ENCODE measurements around the gene TOR1AIP1. TPM values are rescaled to one million over a fixed set of nuclear protein-coding genes. Genes with fewer than 3 reads are reported as not detected.

TOR1AIP1 gene
- total RNA-seq, 2 experiments from 2014 or later: 54.6 to 56.5 TPM

DNA sequence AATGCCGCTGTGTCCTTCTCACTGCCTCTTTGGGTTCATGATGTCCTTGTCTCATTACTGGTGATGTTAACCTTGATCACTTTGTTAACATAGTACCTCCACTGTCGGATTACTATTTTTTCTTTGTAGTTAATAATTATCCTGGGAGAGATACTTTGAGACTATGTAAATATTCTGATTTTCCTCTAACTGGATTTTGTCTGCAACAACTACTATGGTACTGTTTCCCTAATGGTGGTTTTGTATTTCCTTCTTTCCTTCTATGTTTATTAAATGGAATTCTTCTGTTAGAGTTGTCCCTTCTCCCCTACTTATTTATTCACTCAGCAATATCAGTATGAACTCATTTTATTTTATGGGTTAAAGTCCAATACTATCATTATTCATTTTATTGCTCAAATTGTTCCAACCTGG is 8.6 kb upstream of the TOR1AIP1 start:
- no peaks in the 10 kb centered on the region for H3K9me3 Mint-ChIP-seq
- H3K36me3 Mint-ChIP-seq: peaks cover 7% of the 10 kb centered on the region
- DNase-seq: no peak
- no peak overlapping the region for H3K4me3 Mint-ChIP-seq
- peaks cover 41% of the 10 kb centered on the region for H3K4me1 Mint-ChIP-seq
- H3K27me3 Mint-ChIP-seq: no peaks in the 10 kb centered on the region
- H3K27ac Mint-ChIP-seq: no peak overlapping the region

DNA sequence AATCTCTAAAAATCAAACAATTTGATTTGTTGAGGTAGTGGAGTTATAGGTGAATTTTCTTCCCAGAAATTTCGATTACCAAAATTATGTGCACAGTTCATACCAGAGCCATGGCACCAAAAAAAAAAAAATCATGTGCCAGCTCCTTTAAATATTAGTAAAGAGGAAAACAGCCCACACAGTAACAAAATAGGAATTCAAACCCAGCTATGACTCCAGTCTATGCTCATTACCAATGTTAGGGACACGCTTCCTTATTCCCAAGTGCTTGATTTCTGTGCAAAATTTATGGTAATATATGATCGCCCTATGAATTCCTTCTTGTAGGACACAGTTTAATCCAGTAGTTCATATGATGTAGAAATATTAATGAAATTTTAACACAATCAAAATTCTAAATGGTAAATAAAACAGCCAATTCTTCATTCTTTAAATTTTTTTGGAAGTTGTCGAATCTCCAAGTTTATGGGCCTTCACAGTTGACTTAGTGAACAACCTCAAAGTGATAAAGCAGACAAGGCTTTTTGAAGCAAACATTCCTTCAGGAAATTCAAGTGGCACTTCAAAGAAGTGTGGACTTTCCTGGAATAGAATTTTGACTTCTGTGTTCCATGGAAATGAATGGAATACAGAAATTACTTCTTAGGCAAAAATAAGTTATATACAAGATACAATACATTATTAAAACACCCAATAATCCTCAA is 6.3 kb upstream of the TOR1AIP1 start:
- DNase-seq: no peak
- H3K9me3 Mint-ChIP-seq: no peaks in the 10 kb centered on the region
- H3K4me3 Mint-ChIP-seq: no peak overlapping the region
- peaks cover 52% of the 10 kb centered on the region for H3K4me1 Mint-ChIP-seq
- no peak overlapping the region for H3K27ac Mint-ChIP-seq
- no peaks in the 10 kb centered on the region for H3K27me3 Mint-ChIP-seq
- peaks cover 7% of the 10 kb centered on the region for H3K36me3 Mint-ChIP-seq

DNA sequence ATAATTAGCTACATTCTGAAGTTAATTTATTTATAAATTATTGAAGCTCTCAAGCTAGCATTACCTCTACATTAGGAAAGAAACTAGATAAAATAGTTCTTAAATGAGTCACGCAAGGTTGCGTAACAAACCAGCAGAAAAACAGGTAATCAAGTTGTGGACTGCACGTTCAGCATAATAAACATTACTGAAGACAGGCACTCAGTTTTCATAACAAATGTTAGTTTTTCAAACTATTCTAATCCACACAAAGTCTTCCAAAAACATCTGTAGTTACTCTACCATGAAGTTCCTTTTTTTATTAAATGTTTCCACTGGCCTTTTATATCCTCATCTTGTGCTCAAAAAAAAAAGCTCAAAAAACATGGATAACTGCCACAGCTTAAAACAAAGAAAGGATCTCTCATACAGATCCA is 5.8 kb upstream of the TOR1AIP1 start:
- no peaks in the 10 kb centered on the region for H3K9me3 Mint-ChIP-seq
- peak overlapping the region; percentile 89 for H3K4me3 Mint-ChIP-seq
- H3K27ac Mint-ChIP-seq: no peak overlapping the region
- no peaks in the 10 kb centered on the region for H3K27me3 Mint-ChIP-seq
- DNase-seq: no peak
- H3K36me3 Mint-ChIP-seq: peaks cover 7% of the 10 kb centered on the region
- peaks cover 53% of the 10 kb centered on the region for H3K4me1 Mint-ChIP-seq

DNA sequence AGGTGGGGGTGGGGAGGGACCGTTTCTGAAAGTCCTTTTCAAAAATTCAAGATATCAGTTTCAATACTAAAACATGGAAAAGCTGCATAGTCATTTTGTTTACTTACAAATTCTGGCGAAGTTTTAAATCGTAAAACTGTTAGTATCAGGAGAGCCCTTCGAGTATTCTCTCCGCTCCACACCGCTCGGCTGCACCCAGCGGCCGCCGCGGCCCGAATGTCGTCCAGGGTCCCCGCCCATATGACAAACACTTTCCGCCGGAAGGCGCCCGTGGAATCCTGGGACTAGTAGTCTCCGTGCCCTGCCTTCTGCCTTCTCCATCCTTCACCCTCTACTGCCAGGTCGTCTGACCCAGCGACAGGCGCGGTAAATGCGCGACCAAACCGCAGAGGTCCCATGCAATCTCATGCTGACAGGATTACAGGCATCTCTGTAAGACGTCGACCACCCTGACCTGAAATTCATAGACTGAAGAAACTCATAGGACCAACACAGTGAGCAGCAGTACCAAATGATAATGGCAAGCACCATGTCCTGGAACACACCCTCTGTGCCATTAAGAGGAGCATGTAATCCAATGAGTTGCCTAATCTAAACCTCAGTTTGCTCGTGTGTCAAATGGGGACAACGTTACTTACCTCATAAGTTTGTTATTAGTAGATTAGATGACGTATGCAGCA is 4.4 kb upstream of the TOR1AIP1 start, which contains the start of gene TOR1AIP2:
Gene TOR1AIP2 (minus strand): TSS at position 218 of the 680 bp plus-strand sequence. CDS start 25,138 bp downstream, outside the sequence.
- Mint-ChIP-seq H3K27ac (peak within 1 kb of the TSS; percentile 84), H3K4me1 (peaks cover 45% of the 10 kb centered on the region), H3K27me3 (no peaks in the 10 kb centered on the region)

DNA sequence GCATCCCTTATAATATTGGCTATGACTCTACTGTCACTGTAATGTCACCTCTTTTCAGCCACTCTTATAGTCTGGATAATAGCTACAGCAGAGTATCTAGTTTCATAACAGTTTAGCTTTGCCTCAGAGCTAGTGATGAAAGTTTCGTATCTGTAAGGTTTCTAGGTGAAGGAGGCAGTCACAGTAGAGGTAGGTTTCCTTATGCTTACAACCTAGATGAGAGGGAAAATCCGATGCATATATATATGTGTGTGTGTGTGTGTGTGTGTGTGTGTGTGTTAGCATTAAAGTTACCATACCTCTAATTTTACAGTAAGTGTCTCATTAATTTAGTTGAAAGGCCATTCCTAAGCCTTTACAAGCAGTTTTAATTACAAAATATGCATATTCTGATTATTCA is 2.3 kb upstream of the TOR1AIP1 start:
- Mint-ChIP-seq H3K36me3 (peaks cover 16% of the 10 kb centered on the region), H3K9me3 (no peaks in the 10 kb centered on the region), H3K27me3 (no peaks in the 10 kb centered on the region), H3K27ac (no peak overlapping the region), H3K4me1 (peaks cover 46% of the 10 kb centered on the region), H3K4me3 (no peak overlapping the region)
- DNase-seq: no peak

More for the DNA sequence above, 4.4 kb upstream of the TOR1AIP1 start, which contains the start of gene TOR1AIP2:
- H3K4me3 Mint-ChIP-seq: peak within 1 kb of the TSS; percentile 89
- peak; percentile 91 for DNase-seq
- H3K36me3 Mint-ChIP-seq: peaks cover 9% of the 10 kb centered on the region
- H3K9me3 Mint-ChIP-seq: no peaks in the 10 kb centered on the region

DNA sequence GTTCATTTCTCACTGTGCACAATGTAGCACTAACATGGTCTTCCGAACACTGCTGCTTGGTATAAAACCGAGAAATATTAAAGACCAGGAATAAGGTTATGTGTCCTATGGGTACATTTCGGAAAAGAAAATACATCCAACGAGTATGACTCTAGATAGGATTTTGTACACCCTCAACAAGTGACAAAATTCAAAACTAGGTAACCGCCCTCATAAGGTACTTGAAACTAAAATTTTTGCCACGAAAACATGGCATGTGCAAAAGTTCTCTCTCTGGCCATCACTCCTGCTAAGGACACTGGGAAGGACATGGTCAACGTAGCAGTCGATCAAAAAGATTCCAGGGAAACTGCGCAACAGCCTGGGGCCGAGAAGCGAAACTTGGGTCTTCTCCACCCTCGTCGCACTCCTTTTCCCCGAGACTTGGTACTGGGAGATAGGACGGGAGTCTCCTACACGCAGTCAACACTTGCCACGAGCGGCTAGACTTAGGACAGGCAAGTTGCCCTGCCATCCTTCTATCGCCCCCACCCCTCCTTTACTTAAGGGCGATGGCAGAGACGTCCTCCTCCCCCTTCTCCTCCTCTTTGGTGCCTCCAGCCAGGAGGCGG is 338 bp upstream of the TOR1AIP1 start:
- no peak for DNase-seq
- Mint-ChIP-seq H3K36me3 (peaks cover 13% of the 10 kb centered on the region), H3K4me3 (peak overlapping the region; percentile 96), H3K27me3 (no peaks in the 10 kb centered on the region), H3K9me3 (no peaks in the 10 kb centered on the region), H3K27ac (peak overlapping the region; percentile 99), H3K4me1 (peaks cover 36% of the 10 kb centered on the region)

DNA sequence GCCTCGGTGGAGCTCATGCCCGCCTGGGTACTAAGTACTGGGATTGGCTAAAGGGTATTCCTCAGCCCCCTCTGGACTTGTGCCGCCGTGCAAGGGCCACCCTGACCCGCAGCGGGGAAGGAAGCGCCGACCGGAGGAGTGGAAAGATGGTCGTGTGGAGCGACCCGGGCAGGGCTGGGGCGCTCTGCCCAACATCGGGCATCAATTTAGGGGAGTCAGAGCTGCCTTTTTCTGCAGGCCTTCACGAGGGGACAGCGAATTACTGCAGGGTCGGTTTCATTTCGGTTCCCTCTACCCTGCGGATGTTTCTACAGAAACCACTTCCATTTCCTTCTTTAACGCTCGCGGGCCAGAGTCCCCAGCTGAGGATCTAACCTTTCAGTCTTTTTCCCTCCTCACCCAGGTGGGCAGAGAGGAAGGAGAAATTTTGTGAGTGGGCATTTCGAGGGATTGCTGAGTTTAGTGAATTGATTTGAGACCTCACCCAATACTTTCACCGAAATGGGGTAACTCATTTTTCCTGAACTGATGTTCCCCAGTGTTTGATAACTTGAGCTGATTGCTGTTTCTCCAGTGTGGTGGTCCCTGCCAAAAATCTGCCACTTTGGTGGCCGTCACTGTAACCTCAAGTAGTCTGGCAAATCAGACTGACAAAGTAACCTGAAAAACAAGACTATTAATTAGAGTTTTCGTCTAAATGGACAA is 1.1 kb downstream of the TOR1AIP1 start:
- Mint-ChIP-seq H3K4me1 (peaks cover 41% of the 10 kb centered on the region), H3K27me3 (no peaks in the 10 kb centered on the region), H3K9me3 (no peaks in the 10 kb centered on the region), H3K27ac (peak overlapping the region; percentile 99), H3K4me3 (peak overlapping the region; percentile 96), H3K36me3 (peaks cover 20% of the 10 kb centered on the region)
- no peak for DNase-seq

DNA sequence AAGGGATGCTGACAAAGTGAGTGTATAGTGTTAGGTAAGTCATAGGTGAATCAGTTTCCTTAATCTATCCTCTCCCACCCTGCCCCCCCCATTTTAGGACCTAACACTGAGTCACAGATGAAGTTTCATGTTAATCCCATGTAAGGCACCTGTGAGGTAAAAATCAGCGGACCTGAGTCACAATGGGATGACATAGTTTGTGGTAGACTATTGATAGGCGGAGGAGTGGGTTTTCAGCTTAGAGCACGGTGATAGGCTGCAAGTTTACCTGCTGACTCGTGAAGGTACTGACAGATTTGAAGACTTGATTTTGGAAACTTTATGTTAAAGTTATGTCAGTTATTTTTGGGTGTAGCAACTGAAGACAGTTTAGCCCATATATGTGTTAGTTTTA is 1.7 kb downstream of the TOR1AIP1 start:
- Mint-ChIP-seq H3K36me3 (peaks cover 20% of the 10 kb centered on the region), H3K9me3 (no peaks in the 10 kb centered on the region), H3K4me1 (peaks cover 38% of the 10 kb centered on the region), H3K4me3 (peak overlapping the region; percentile 96), H3K27ac (peak overlapping the region; percentile 99), H3K27me3 (no peaks in the 10 kb centered on the region)
- peak; percentile 63 for DNase-seq

DNA sequence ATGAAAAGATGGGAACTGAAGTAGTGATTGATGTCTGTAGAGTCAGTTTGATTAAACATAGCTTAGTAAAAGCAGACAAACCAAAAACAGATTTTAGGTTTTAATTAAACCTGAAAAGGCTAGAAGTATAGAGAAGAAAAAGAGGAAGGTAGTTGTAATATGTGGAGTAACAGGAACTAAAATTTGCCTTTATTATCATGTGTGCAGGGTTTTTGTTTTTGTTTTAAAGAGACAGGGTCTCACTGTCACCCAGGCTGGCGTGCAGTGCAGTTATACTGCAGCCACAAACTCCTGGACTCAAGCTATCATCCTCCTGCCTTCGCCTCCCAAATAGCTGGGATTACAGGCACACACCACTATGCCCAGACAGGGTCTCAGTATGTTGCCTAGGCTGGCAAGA is 6.0 kb downstream of the TOR1AIP1 start:
- no peak for DNase-seq
- Mint-ChIP-seq H3K4me1 (peaks cover 26% of the 10 kb centered on the region), H3K27me3 (no peaks in the 10 kb centered on the region), H3K36me3 (peaks cover 19% of the 10 kb centered on the region), H3K9me3 (no peaks in the 10 kb centered on the region), H3K27ac (peak overlapping the region; percentile 32), H3K4me3 (no peak overlapping the region)

DNA sequence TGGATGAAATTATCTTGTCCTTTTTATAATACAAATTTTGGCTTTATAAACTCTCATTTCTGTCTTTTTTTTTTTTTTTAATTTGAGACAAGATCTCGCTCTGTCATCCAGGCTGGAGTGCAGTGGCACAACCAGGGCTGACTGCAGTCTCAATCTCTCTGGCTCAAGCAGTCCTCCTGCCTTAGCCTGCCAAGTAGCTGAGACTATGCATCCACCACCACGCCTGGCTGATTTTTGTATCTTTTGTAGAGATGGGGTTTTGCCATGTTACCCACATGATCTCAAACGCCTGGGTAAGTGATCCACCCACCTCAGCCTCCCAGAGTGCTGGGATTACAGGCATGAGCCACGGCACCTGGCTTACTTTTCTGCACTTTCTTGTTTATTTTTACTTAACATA is 7.5 kb downstream of the TOR1AIP1 start:
- Mint-ChIP-seq H3K9me3 (no peaks in the 10 kb centered on the region), H3K4me3 (no peak overlapping the region), H3K36me3 (peaks cover 15% of the 10 kb centered on the region), H3K4me1 (peaks cover 19% of the 10 kb centered on the region), H3K27me3 (no peaks in the 10 kb centered on the region), H3K27ac (no peak overlapping the region)
- DNase-seq: no peak

DNA sequence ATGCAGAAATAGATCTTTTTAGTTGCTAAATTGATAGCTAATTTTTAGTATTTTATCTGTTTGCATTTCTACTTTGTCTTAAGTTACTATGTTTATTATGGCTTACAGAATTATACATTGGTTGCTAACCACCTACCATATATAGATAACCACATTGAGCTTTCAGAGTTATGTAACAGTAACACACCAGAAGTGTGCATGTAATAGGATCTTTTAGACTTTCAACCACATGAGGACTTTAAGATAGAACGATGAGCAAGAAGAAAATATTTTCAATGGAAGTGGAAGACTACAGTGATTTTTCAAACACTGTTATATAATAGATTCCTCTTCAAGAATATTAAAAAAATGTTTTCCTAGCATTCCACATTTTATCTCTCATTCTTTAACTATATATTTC is 28.8 kb downstream of the TOR1AIP1 start:
- Mint-ChIP-seq H3K4me3 (no peak overlapping the region), H3K36me3 (peaks cover 16% of the 10 kb centered on the region), H3K9me3 (no peaks in the 10 kb centered on the region)

DNA sequence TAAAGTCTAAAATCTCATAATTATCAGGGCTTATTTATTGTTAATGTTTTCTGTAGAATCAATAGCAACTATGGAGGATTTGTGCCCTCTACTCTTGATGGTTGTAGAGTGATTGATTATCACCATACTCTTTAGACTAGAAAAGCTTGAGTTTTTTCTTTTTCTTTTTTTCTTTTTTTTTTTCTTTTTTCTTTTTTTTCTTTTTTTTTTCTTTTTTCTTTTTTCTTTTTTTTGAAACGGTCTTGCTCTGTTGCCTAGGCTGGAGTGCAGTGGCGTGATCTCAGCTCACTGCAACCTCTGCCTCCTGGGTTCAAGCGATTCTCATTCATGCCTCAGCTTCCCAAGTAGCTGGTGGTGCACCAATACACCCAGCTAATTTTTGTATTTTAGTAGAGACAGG is 29.7 kb downstream of the TOR1AIP1 start:
- Mint-ChIP-seq H3K27ac (no peak overlapping the region), H3K4me1 (peaks cover 2% of the 10 kb centered on the region), H3K36me3 (peaks cover 15% of the 10 kb centered on the region), H3K4me3 (no peak overlapping the region), H3K27me3 (no peaks in the 10 kb centered on the region), H3K9me3 (no peaks in the 10 kb centered on the region)
- DNase-seq: no peak

More for the DNA sequence above, 28.8 kb downstream of the TOR1AIP1 start:
- Mint-ChIP-seq H3K27ac (no peak overlapping the region), H3K4me1 (peaks cover 2% of the 10 kb centered on the region), H3K27me3 (no peaks in the 10 kb centered on the region)
- no peak for DNase-seq

DNA sequence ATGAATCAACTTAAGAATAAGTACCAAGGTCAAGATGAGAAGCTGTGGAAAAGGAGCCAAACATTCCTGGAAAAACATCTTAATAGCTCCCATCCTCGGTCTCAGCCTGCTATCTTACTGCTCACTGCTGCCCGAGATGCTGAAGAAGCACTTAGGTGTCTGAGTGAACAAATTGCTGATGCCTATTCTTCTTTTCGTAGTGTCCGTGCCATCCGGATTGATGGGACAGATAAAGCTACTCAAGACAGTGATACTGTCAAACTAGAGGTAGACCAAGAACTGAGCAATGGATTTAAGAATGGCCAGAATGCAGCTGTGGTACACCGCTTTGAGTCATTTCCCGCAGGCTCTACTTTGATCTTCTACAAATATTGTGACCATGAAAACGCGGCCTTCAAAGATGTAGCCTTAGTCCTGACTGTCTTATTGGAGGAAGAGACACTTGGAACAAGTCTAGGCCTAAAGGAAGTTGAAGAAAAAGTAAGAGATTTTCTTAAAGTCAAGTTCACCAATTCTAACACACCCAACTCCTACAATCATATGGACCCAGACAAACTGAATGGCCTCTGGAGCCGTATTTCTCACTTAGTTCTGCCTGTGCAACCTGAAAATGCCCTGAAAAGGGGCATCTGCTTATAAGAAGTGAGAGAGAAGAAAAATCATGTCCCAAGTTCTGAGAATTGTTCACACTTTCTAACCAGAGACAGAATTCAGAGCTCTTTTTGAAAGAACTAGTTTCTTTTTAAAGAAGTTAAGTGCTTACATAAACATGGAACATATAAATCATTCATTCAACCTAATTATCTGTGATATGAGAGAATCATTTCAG is 35.7 kb downstream of the TOR1AIP1 start:
- Mint-ChIP-seq H3K9me3 (no peaks in the 10 kb centered on the region), H3K4me3 (peak overlapping the region; percentile 1), H3K27ac (peak overlapping the region; percentile 82), H3K36me3 (peaks cover 34% of the 10 kb centered on the region), H3K4me1 (peaks cover 24% of the 10 kb centered on the region), H3K27me3 (no peaks in the 10 kb centered on the region)
- DNase-seq: no peak

DNA sequence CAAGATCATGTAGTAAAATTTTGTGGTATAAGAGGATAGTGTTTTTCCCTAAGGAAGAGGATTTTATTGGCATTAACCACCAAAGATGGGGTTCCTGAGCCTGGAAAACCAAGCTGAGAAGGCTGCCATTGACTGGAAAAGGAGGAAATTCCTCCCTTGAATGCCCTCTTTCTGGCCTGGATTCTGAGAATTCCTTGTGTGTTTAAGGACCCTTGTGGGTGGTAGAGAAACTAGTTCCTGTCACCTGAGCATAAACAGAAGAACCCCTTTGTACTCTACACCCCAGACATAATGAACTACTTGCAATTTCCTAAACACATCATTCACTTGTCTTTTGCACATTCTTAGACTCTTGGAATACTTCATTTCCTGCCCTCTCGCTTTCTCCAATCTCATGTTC is 39.4 kb downstream of the TOR1AIP1 start:
- DNase-seq: no peak
- H3K4me1 Mint-ChIP-seq: peaks cover 26% of the 10 kb centered on the region
- no peak overlapping the region for H3K4me3 Mint-ChIP-seq
- peaks cover 32% of the 10 kb centered on the region for H3K36me3 Mint-ChIP-seq
- H3K27ac Mint-ChIP-seq: no peak overlapping the region
- no peaks in the 10 kb centered on the region for H3K9me3 Mint-ChIP-seq
- H3K27me3 Mint-ChIP-seq: no peaks in the 10 kb centered on the region
